HEK293T (cell line): ENCODE measurements around the gene ABCG4.

Source experiments
- CTBP1 ChIP-seq: fragments of 450-650 bp; IDR thresholded peaks from 2 replicates; pipeline ENCODE4 v1.6.1; 2016; ENCODE audit warnings: borderline replicate concordance
- ELF4 ChIP-seq: fragments of 450-650 bp; IDR thresholded peaks from 2 replicates; pipeline ENCODE4 v1.6.1; 2017; ENCODE audit warnings: antibody characterized with exemption
- FOXK2 ChIP-seq: fragments of 450-650 bp; IDR thresholded peaks from 2 replicates; pipeline ENCODE4 v1.6.1; 2016; ENCODE audit warnings: mild to moderate bottlenecking
- SP1 ChIP-seq: fragments of 450-650 bp; IDR thresholded peaks from 2 replicates; pipeline ENCODE4 v1.6.1; 2017
- SUZ12 ChIP-seq: fragments of 450-650 bp; IDR thresholded peaks from 2 replicates; pipeline ENCODE4 v1.6.1; 2016; ENCODE audit warnings: mild to moderate bottlenecking
- TARDBP ChIP-seq: fragments of 450-650 bp; IDR thresholded peaks from 2 replicates; pipeline ENCODE4 v1.6.1; 2016

DNA sequence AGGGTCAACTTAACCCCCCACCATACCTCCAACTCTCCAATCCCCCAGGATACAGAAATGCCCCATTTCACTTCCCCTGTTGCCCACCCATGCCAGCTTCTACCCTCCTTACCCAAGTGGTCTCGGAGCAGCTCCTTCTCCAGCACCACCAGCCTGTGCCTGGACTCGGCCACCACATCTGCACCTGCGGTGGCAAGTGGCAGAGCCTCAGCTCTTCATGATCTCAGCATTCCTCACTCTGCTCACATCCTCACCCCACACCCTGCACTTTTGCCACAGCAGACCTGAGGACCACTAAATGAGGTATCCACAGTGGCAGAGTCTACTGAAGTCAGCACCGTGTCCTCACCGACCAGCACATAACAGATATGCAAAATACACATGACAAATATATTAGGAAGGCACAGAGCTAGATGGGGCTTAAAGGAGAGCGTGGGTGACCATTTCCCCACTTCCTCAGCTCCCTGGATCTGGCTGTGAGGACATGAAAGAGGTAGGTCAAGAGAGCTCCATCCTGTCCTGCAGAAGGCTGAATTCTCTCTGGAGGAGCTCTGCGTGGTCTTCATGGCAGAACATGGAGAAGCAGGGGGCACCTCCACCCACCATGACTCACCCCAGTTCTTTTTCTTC lies 46.1 kb downstream of the ABCG4 start:
- no peak for TF ChIP-seq FOXK2
- no peak for TF ChIP-seq CTBP1
- TF ChIP-seq SUZ12, result no peak
- no peak for TF ChIP-seq TARDBP
- TF ChIP-seq ELF4, result no peak
- no peak for TF ChIP-seq SP1
